NCI-H510A (cell line): ENCODE results near the gene MMP20.

Experiments
- DNase-seq: peaks from one replicate; lab custom pipeline; 2025; lab: John Stamatoyannopoulos, UW

Gene MMP20

DNA sequence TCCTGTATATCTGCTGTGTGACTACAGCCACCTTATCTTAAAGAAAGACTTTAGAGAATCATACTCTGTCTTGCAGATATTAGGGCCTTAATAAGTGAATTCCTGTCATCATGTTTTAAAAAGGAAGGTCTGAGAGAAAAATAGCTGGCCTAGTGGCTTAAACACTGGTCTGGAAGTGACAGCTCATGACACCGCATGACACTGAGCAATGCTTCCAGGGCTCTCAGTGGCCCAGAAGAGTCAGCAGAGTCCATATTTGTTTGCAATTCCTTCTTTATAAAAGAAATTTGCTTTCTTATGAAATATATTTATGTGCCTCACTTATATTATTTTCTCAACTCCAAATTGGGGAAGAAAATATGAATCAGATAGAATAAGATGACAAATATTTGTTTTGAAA is 33.0 kb downstream of the MMP20 start:
- no peak for DNase-seq

DNA sequence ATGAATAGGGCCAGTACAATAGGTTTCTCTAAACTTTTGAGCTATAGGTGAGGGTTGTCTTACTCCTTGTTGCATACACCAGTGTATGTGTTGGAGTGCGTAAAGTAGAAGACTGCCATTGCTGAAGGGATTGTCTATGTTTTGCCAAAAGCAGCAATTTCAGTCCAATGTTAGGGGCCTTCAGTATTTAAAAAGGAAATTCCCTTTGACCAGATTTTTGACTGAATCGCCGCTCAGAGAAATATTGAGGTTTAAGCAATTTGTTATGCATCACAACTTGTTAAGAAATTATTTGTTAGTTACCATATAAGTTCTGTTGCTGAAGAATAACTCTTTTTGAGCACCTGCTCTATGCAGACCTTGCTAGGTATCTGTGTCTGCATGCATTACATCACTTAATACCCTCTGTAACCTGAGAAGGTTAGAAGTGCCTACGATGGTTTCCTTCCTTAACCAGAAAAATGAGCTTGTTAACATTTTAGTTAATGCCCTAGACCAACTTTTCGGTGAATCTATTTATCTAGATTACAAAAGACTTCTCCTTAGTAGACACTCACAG is 33.9 kb downstream of the MMP20 start:
- DNase-seq, result no peak

DNA sequence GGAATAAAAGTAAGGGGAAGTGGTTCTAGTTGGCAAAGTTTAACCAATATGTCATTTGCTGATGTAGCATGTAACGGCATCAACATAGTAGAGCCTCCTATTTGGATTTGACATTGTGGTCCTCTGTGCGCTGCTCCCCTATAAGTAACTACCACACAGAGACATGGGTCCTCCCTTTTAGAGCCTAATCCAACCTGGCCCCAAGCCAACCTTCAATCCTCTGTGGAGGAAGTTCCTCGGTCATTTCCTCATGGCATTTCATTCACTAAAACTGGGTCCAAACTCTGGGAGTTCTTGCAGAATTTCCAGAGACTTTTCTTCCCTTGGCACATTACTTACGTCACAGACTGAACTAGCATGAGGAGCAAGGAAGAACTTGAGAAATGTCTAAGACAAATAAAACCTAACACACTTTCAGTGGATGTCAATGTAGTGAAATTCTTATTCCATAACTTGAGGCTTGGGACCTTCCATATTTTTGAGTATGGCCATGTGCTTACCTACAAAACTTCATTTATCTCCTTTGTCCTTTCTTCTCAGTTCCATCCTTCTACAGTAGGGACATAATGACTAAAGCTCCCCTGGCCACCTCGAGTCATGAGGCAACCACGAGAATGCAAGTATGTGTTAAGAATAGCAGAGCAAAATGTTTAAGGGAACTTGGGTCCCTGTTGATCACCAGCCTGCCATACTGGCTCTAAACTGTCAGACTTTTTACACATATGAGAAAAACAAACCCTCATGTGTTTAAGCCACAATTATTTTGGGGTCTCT is 34.7 kb downstream of the MMP20 start:
- no peak for DNase-seq

DNA sequence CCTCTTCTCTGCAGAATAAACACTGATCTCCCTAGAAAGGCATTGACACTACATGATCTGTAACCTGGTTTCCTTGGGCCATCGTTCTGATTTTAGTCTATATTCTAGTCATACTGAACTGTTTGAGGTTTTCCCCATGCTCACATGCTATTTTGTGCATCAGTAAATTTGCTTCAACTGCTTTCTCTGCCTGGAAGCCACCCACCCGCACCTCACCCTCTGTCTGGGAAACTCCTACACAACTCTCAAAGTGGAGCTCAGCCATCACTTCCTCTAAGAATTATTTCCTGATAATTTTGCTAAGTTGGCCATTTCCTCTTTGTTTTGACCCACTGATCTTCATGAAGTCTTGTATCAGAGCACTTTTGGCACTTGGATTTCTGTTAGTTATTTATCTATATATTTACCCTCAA is 36.1 kb downstream of the MMP20 start:
- DNase-seq, result no peak

DNA sequence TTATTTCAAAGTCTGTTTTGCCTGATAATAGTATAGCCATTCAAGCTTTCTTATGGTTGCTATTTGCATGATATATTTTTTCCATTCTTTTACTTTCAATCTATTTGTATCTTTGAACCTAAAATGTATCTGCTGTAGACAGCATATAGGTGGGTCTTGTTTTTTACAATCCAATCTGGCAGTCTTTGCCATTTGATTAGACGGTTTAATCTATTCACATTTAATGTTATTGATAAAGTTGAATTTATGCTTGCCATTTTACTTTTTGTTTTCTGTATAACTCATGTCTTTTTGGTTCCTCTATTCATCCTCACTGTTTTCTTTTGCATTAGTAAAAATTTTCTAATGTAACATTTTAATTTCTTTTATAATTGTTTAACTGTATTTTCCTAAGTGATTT is 37.4 kb downstream of the MMP20 start:
- DNase-seq, result no peak

DNA sequence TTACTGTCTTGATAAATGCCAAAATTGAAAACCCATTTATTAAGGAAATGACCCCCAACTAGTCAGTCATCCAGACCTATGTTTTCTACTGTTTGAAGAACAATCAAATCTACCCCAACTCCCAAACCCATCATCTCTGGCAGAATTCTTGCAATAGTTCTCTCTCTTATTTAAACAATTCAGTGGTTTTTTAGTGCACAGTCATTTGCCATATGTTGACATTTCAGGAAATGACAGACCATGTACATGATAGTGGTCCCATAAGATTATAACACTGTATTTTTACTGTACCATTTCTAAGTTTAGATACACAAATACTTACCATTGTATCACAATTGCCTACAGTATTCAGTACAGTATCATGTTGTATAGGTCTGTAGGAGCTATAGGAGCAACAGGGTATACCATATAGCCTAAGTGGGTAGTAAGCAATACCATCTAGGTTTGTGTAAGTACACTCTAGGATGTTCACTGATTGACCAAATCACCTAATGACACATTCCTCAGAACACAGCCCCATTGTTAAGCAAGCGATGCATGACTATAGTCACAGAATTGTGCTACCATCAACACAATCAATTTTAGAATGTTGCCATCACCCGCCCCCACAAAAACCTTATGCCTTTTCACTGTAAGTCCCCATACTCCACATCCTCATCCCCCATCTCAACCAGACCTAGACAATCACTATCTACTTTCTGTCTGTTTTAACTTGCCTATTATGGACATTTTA is 41.8 kb downstream of the MMP20 start:
- no peak for DNase-seq

DNA sequence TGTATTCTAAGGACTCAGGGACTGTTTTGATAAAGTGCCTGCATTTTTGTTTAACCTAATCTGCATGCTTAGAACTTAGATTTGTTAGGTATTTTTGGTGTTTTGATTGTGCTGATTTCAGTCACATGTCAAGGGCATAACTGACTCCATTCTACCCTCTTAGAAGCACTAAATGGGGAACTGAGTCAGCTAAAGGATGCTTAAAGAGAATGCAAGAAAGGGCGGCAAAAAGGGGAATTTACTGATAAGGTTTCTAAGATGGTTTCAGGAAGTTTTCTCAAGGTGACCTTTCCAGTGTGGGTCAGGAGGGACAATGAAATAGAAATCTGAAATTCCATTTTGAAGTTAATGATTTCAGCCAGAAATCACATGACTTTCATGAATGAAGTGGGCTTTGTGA is 43.0 kb downstream of the MMP20 start:
- no peak for DNase-seq

DNA sequence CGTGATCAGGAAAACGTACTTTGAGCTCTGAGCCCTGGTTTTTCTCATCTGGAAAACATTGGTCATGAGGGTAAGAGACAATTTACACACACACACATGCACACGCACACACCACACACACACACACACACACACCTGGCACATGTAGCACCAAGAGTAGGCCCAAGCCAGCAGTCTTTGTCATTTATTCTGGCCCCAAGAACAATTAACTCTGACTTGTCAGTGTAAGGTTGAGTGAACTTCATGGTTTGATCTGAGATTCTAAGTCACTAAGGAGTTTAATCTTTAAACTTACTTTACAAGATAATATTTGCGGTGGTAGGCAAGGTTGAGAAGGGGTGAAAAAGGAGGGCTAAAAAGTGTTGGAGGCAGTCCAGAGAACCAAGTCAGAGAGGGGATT is 44.1 kb downstream of the MMP20 start:
- DNase-seq, result no peak

DNA sequence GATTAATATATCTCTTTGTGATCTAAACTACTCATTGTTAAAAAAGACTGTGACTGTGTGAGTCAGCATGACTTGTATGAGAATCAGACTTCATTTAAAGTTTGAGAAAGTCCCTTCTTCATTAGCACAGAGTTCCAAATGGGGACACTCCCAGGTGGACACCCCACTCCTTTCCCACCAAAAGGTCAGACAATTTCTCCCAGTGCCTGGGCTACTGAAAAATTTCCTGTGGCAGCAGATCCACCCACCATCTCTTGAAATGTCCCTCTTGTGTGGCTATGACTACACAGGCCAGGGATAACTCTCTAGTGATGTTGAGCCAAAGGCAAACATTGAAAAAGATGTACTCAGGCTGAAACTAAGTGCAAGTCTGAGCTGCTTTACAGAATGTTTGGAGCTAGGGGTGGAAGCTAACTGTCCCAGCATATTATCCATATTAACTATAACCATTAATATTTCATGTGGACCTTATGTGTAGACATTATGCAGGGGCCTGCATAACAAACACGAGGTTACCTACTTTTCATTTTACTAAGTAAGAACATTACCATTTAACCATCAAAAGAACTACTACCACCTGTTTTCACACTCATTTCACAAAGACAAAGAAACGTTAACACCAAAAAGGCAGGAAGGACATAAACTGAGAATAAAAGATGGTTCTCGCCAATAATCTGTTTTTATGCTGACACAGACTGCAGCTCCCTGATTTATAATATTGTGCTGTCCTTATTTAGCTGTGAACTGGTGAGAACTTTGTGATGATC is 44.8 kb downstream of the MMP20 start:
- DNase-seq, result no peak

DNA sequence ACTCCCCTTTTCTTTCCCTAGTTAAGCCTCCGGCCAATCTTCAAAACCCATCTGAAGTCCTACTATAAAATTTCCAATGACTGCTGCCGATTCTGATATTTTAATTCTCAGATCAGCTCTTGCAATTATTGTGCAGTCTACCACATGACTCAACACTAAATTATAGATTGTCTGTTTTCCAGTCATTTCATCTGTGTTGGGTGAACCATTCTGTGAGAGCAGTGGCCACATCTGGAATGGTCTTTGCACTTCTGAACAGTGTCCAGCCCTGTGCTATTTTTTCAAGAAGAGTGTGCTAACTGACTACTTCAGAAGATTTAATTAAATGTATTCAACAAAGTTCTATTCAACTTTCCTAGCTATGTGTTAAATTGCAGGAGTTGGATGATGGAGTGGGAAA is 47.4 kb downstream of the MMP20 start:
- DNase-seq, result no peak

DNA sequence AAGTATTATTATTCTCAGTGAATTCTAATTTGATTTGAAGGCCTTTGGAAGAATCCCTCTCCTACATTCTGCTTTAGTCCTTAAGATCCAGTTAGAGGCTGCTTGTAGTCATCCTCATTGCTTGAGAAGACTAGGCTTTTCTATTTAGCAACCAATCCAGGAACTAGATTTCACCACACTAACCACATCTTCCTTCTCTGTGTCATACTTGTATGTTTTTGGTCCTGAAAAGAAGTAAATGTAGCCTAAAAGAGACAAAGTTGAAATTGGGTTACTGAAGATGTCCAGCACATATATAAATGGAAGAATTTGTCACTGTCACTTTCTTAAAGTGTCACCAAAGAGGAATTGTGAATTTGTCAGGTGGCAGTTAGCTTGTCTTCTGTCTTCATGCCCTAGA is 48.0 kb downstream of the MMP20 start:
- DNase-seq, result no peak

DNA sequence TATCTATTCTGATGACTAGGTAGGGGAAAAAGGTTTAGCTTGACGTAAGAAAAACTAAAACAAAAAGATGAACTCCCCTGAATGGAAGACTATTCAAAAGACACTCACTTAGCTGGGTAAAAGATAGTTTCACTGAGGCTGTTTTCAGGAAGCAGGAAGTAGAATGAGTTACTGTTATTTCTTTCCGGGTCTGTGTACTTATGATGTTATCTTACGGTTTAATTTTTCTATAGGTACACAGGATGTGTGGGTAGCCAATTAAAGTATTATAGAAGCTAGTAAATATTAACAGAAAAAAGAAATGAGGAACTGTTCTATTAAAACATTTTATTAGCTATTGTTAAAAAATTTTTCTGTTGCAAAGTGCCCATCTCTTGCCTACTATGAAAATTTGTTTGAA is 48.8 kb downstream of the MMP20 start:
- DNase-seq, result no peak

DNA sequence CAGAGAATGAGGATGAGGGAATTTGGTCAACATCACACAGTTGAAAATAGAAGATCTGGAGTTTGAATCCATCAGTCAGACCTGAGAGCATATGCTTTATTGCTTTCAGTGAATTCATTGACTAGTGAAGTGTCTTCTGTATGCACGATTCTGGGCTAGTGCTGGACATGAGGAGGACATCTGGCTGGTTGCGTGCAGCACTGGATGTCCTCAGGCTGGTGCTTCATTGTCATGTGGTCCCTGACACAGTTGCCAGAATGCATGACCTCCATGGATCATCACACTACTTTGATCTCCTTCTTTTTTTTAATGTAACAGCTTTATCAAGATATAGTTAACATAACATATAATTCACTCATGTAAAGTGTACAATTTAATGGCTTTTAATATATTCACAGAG is 50.1 kb downstream of the MMP20 start:
- no peak for DNase-seq

DNA sequence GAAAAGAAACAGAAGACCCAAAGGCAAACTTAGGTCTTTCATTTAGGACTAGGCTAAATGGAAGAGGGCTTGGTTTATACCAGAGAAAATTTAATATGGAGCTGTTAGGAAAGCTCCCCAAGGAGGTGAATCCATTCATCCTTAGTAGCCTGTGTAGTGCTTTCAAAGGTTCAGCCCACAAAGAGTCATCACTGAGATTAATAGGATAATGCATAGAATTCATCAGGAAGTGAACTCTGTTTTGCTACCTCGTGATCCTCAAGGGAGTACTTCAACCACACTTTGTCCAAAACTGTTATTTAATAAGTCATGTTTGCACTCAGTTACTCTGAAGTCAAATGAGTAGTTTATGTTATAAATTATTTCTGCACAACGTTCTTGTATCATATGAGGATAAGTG is 51.3 kb downstream of the MMP20 start:
- DNase-seq, result no peak

DNA sequence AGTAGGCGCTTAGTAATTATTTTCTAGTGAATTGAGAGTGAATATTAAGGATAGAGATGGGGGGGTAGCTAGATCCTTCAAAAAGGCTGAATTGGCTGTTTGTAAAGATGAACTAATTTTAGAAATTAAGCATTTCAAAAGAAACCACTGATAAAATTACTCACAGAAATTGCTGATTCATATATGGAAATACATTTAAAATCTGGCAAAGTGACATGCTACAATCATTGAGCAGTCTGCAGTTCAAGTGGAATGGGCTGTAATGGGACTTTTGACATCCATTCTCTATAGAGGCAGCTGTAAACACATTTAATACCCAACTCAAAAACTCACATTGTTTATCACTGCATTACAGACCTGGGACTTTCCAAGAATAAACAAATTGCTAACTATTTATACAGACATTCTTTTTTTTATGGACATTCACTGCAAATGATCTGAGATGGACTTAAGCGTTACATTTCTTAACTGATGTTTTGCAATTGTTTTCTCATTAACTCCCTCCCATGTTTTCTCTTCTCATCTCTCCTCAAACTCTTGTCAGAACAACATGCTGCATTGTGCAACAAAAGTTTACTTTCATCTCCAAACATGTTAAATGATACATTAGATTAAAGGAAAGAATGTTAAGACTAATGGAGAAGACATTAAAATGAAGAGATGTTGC is 52.4 kb downstream of the MMP20 start:
- no peak for DNase-seq

DNA sequence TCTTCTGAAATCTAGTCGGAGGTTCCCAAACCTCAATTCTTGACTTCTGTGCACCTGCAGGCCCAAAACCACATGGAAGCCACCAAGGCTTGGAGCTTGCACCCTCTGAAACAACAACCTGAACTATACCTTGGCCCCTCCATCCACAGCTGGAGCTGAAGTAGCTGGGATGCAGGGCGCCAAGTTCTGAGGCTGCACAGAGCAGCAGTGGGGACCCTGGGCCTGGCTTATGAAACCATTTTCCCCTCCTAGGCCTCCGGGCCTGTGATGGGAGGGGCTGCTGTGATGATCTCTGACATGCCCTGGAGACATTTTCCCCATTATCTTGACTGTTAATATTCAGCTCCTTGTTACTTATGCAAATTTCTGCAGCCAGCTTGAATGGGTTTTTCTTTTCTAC is 56.3 kb downstream of the MMP20 start:
- DNase-seq, result no peak

DNA sequence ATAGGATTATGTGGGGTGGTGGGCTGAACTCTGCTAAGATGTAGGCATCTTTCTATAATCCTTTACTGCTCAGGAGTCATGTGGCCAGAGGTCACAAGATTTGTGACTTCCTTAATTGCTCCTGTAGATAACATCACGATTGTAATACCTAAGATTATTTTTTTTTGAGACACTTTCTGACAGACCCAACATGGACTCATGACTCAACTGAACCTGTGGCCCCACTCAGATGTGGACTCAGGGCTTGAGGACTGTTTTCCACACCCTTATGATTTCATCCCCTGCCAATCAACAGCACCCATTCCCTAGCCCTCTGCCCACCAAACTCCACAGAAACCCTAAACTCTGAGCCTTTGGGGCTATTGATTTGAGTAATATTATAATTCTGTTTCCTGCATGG is 59.0 kb downstream of the MMP20 start:
- DNase-seq, result no peak

DNA sequence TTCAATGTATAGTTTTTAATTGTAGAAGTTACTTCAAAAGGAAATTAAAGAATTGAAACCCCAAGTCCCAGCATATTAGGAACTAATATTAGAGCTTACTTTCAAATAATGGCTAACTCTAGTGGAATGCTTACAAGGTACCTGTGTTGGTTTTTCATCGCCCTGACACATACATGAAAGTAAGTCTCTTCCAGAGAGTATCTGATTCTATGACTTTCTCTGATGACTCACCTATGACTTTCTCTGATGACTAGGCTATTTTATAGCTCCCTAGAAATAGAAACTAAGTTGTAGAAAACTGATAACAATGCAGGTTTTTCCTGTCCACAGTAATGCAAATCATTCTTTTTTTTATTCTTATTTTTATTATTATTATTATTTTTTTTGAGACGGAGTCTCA is 61.0 kb downstream of the MMP20 start:
- DNase-seq, result no peak

DNA sequence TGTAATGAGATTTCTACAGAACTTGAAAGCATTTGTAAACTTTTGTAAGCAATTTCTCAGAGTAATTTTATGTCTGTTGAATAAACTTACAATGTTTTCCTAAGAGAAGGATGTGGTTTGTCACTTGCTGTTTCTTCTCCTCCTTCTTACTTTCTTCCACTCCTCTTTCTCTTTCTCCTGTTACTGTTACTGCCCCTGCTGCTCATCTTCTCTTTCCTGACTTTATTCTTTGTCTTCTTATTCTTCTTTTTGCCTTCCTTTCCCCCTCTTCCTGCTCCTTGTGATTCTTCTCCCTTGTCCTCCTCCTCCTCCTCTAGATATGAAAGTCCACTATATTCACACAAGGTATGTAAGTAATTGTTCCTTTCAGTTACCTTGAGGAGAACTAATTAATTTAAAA is 63.5 kb downstream of the MMP20 start:
- DNase-seq, result no peak

DNA sequence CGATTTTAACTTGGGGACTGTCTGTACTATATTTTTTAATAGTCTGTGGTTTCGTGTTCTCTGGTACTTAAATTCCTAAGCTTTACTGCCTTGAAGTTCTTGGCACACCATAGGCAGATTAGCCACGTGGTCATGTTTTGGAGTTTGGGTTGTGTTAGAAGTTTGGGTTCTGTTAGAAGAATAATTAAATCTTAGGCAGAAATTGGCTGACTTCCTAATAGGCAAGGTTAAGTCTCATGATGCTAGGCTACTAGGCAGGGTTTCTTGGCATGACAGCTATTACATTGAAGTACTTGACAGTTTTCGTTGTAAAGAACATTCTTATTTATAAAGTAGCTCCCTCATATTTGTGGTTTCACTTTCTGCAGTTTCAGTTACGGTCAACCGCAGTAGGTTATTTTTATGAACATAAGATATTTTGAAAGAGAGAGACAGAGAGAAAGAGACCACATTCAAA is 64.5 kb downstream of the MMP20 start:
- no peak for DNase-seq

DNA sequence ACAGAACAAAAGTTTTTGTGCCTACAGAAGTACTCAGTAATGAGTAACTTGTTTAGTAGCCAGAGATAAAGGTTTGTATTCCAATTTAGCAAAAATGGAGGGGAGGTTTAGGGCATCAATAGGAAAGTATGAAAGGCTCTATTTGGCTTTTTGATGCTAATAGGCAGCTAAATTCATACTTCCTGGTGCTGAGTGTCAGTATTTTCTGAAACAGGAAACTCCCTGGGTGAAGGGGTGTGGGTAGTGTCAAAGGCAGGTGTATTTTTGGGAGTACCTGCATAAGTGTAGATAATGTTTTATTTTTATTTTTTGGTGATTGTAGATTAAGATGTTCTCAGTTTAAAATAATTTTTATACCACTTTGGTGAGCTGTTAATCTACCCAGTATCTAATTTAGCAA is 65.3 kb downstream of the MMP20 start:
- no peak for DNase-seq

DNA sequence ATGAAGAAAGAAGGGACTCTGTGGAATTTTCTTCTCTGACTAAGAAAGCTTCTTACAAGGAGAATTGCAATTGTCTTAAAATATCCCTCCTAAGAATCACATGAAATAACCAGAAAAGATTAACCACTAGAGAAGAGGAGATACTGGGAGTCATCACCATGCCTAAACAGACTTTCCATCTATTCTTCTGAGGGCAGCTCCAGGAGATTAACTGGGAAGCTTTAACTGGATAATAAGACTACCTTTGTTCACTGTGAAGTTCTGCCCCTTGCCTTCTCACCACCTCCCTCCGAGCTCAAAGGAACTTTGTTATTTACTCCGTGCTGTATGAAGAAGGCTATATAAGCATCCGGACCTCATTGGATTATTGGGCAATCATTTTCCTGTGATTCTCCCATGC is 70.0 kb downstream of the MMP20 start:
- no peak for DNase-seq
